Islet precursor cell (in vitro differentiated cells): ENCODE measurements around the gene PKN1.
A peak's percentile ranks its signal among the peaks of the same experiment; 100 is the strongest.
"Not testable (repeated sequence)": the region's sequence is repeated elsewhere in the genome, so short reads cannot be mapped to it uniquely, and the experiment has no call there.

Source experiments
- DNase-seq: peaks from one replicate; pipeline ENCODE4 v3.0.0-alpha.2; 2018

Gene PKN1

DNA sequence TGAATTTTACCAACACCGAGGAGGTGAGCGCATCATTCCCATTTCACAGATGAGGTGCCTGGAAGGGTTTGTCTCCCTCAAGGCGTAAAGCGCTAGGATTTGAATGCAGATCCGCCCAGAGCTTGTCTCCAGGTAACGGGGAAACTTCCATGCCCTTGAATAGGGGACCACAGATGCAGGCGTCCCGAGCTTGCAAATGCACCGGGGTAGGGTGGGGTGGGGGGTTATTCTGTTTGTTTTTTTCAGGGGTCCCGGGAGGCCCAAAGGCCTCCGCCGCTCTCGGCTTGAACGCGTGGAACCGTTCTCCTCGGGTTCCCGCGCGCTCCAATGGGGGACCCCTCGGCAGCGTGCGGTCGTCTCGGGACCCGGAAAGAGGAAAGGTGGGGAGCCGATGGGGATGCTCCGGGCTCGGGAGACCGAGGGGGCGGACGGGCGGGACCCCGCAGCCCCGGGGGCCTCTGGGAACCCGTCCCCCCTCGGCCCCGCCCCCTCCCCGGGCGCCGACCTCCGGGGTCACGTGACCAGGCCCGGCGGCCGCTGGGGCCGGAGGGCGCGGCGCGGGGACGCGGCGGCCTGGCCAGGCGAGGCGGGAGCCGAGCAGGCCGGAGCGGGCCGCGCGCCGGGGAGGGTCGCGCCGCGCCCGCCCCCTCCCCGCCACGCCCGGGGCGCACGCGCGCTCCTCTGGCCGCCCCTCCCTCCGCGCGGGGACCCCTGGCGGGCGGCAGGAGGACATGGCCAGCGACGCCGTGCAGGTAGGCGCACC, at the start of gene PKN1:
Gene PKN1, plus strand, starts transcription at position 516 of the 763 bp plus-strand sequence. Its CDS starts 216 bp downstream, at position 732.
- no peak for DNase-seq

DNA sequence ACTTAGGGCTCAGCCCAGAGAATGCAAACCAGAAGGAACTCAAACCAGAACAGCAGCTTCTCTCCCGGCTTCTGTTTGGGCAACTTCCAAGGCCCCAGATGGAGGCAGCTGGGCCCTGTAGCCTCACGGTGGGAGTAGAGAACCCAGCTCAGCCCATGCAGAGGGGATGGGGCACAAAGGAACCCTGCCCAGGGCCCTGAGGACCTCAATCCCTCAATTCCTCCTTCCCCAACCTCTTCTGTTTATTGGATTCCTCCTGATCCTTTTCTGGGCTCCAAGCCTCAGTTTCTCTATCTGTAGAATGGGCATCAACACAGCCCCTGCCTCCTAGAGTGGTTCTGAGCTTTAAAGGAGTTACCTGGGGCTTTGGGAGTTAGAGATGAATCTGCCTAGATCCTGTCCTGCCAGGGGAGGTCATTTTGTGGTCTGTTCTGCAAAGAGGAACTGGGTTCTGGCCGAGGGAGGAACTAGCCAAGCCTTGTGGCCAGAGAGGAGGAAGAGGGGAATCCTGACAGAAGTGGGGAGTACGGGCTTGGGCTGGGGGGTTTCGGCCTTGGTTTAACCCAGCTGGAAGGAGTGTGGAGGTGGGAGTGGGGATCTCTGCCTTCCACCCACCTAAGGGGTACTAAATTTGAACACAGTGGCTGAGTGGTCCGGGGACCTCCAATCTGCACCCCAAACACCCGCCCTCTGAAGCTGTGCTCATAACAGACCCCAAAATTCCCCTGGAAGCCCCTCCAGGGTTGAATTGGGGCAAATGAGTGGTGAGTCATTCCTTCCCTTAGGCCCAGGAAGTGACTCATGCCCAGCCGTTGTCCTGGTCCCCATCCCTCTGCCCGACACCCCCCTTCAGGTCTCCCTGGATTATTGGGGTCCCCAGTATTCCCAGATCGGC, 49.2 kb upstream of the PKN1 start:
- DNase-seq: peak; percentile 70

DNA sequence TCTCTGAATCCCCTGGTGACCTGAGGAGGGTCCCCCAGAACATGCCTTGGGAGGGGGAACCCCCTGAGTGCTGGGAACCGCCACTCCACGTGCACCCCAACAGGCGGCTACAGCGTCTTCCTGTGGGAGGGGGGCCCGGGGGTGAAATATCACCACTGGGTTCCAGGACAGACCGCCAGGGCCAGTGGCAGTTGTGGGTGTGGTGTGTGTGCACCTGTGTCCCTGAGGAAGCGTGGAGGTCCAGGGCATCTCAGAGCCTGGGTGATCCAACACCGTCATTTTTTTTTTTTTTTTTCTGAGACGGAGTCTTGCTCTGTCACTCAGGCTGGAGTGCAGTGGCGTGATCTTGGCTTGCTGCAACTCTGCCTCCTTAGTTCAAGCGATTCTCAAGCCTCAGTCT, 47.6 kb upstream of the PKN1 start:
- DNase-seq: no peak

DNA sequence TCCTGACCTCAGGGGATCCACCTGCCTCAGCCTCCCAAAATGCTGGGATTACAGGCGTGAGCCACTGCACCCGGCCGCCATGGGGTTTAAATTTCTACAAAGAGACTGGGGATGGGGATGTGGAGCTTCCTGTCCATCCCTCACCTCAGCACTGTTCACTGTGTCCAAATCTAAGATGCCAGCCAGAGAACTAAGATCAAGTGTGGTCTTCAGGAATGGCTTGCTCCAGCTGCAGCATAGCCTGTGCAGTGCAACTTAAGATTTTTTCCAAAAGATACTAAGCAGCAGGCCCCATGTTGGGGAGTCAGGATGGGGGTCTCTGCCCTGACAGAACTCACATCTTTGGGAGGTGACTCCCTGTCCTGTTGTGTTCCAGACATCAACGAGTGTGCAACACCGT, 42.6 kb upstream of the PKN1 start:
- no peak for DNase-seq

DNA sequence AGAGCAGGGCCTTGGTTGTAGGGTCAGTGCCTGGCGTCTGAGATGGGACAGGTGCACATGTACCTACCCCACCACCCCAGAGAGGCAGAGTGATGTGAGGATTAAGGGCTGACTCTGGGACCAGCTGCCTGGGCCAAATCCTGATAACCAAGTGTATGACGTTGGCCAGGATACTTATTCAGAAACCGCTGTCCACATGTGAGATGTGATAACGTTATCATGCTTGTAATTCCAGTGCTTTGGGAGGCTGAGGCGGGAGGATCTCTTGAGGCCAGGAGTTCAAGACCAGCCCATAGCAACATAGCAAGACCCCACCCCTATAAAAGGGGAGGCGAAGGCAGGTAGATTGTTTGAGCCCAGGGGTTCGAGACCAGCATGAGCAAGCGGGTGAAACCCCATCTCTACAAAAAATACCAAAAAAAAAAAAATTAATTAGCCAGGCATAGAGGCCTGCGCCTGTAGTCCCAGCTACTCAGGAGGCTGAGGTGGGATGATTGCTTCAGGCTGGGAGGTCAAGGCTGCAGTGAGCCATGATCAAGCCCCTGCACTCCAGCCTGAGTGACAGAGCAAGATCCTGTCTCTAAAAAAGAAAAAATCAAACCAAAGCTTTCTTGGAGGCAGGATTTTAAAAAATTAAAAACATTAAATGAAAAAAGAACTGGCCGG, 41.8 kb upstream of the PKN1 start:
- DNase-seq: no peak

DNA sequence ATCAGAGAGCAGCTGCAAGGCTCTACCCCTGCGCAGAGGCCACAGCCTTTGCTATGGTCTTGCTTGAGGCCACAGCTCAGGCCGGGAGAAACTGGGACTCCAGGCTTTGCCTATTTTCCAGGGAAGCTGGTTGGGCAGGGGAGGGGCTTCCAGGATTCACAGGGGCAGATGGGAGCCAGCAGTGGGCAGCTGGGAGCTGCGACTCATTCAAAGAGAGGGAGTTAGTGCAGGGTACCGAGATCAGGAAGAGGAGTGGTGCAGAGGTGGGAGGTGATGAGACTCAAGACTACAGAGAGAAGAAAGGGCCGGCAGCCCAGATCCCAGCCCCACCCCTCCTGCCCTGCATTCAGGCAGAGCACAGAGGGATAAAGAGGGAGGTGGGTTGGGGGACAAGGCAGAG, 39.8 kb upstream of the PKN1 start:
- DNase-seq: peak; percentile 75

DNA sequence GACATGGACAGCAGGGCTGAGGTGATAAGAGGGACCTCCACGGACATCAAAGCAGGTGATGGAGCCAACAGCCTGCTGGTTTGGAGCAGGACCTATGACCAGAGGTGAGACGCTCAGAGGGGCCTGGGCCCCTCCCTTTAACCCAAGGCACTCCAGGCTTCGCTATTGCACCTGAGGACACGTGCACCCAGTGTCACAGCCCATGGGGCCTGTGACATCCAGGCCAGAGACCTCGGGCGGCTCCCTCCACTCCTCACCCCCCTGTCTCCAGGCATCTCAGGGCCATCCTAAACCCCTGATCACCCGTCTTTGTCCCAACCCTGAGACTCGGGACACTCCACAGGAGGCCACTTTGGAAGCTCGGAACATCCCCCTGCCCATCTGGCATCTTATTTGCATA, 38.9 kb upstream of the PKN1 start:
- no peak for DNase-seq

DNA sequence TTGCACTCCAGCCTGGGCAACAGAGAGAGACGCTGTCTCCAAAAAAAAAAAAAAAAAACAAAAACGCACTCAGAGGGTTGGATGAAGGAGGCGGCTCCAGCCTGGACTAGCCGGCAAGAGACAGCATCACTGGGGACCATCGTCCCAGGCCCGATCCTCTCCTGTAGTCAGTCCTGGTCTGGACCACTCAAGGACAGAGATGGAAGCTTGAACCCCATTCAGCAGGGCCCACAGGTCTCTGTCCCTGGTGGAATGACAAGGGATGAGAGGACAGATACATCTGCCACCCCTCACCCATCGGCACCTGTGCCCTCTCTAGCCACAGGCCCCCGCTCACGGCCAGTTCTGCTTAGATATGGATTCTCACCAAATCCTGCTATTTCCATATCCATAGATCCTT, 37.8 kb upstream of the PKN1 start:
- DNase-seq: no peak

DNA sequence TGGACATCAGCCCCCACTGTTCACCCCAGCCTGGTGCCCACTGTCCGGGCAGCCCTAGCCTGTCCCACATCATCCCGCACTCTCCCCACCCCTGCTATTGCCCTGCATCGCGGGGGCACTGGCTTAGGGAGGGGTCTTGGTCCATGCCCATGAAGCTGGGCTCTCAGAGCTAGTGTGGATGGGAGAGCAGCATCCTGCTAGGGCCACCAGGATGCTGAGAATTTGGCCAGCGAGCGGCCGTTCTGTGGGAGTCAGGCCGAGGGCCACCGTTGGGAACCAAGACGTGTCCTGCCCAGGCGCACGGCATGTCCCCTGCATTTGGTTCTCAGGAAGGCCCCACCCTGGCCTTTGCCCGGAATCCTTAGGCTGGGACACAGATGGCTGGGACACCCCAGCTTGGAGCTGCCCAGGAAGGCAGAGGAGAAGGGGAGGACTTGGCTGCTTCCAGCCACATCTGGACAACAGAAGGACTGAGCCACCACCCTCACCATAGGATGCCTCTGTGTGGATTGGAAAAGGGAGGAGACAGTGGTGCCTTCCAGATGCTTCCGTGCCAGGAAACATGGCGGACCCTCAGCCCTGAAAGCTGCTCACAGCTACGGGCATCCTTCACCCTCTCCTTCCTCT, 37.3 kb upstream of the PKN1 start:
- no peak for DNase-seq

DNA sequence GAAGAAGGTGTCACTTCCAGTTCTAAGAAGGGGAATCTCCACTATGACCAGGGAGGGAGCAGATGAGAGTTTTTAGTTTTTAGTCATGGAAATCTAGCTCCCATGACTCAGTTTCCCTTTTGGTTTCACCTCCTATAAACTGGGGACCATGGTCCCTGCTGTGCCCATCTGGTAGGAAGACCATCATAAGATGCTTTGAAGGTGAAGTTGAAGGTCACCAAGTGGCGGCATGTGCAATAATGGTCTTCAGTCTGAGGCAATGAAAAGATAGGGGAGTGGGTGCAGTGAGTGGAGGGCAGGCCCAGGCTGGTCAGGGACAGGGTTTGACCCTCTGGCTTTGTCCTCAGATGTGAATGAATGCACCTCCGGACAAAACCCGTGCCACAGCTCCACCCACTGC, 36.4 kb upstream of the PKN1 start:
- not testable (repeated sequence) for DNase-seq

DNA sequence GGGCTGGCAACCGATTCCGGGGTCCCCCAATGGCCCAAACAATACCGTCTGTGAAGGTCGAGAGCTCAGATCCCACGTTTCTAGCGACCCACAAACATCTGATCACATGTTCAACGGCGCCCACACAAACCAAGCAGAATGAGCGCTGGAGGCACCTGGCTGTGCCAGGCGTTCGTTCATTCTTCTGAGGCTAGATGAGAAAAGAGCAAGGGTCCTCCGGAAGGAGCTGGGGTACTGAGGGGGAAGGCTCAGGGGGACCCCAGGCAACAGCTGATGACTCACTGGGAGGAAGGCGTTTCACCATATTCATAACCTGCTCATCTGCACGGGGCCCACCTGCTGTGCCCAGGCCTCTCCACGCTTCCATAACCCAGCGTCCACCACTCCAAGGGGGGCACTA, 35.9 kb upstream of the PKN1 start:
- DNase-seq: not testable (repeated sequence)

DNA sequence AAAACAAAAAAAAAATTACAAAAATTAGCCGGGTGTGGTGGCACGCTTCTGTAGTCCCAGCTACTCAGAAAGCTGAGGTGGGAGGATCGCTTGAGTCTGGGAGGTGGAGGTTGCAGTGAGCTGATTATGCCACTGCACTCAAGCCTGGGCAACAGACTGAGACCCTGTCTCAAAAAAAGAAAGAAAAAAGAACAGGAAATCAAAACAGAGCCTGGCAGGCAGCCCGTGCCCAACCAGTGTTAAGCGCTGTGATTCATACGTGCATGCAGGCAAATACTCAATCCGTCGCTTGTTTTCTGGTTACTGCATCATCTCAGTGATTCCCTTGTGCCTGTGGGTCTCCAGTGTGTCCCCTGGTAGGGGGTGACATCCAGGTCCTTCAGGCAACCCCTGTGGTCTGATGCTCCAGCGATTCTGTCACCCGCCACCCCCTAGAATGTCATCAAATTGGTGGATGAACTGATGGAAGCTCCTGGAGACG, 32.1 kb upstream of the PKN1 start:
- DNase-seq: no peak

DNA sequence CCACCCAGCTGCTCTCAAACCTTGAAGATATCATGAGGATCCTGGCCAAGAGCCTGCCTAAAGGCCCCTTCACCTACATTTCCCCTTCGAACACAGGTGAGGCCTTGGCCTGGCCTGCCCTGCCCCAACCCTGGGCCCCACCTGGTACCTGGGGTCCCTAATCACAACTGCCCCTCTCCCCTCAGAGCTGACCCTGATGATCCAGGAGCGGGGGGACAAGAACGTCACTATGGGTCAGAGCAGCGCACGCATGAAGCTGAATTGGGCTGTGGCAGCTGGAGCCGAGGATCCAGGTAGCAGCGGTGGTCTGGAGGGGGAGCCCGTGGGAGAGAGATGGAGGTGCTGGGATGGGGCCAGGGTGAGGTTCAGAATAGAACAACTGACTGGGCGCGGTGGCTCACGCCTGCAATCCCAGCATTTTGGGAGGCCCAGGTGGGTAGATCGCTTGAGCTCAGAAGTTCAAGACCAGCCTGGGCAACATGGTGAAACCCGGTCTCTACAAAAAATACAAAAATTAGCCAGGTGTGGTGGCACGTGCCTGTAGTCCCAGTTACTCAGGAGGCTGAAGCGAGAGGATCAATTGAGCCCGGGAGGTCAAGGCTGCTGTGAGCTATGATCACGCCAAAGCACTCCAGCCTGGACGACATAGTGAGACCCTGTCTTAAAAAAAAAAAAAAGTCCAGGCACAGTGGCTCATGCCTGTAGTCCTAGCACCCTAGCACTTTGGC, 31.5 kb upstream of the PKN1 start:
- DNase-seq: no peak

DNA sequence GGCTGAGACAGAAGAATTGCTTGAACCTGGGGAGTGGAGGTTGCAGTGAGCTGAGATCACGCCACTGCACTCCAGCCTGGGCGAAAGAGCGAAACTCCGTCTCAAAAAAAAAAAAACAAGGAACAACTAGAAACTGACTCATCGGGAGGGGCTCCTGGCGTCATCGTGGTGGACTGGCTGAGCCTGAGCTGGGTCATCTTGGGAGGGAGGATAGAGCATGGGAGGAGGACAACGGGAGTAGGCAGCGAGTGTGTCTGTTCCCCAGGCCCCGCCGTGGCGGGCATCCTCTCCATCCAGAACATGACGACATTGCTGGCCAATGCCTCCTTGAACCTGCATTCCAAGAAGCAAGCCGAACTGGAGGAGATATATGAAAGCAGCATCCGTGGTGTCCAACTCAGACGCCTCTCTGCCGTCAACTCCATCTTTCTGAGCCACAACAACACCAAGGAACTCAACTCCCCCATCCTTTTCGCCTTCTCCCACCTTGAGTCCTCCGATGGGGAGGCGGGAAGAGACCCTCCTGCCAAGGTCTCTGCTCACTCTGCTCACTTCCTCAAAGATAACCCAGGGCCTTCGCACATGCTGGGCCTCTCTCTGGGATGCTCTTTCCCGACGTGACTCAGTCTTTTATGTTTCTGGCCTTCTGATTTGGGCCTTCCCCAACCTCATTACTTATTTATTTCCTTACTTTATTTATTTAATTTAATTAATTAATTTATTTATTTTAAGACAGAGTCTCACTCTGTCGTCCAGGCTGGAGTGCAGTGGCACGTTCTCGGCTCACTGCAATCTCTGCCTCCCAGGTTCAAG, 30.6 kb upstream of the PKN1 start:
- peak; percentile 76 for DNase-seq

DNA sequence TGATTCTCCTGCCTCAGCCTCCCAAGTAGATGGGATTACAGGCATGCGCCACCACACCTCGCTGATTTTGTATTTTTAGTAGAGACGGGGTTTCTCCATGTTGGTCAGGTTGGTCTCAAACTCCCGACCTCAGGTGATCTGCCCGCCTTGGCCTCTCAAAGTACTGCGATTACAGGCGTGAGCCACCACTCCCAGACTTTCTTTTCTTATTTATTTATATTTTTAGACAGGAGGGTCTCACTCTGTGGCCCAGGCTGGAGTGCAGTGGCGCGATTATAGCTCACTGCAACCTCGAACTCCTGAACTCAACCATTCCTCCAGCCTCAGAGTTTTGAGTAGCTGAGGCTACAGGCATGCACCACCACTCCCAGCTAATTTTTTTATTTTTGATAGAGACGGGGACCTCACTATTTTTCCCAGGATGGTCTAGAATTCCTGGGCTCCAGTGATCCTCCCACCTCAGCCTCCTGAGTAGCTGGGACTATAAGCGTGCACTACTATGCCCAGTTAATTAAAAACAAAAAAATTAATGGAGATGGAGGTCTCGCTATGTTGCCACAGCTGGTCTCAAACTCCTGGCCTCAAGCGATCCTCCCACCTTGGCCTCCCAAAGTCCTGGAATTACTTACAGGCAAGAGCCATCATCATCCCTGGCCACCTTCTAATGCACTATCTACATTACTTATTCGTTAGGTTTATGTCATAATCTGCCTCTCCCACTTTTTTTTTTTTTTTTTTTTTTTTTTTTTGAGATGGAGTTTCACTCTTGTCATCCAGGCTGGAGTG, 29.8 kb upstream of the PKN1 start:
- not testable (repeated sequence) for DNase-seq

DNA sequence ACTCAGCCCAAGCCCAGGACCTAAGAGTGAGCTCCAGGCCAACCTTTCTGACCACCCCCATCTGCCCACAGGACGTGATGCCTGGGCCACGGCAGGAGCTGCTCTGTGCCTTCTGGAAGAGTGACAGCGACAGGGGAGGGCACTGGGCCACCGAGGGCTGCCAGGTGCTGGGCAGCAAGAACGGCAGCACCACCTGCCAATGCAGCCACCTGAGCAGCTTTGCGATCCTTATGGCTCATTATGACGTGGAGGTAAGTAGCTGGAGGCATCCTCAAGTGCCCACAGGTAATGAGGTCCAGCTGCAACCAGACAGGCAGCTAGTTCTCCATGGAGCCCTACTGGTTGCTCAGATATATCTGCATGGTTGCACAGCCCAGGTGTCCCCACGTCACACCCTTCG, 28.8 kb upstream of the PKN1 start:
- DNase-seq: no peak

DNA sequence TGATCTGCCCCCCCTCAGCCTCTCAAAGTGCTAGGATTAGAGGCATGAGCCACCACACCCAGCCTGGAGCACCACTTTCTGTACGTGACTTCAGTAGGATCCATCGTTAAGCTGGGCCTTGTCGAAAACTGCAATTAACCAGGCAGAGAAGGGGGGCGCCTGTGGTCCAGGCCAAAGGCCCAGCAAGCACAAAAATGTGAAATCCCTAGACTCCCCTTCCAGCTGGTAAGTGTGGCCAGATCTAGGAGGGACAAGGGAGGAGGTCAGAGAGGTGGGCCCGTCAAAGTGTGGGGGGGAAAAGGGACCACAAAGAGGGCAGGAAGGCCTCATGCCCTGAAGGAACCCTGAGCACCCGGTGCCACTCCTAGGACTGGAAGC, 27.7 kb upstream of the PKN1 start:
- DNase-seq: no peak

DNA sequence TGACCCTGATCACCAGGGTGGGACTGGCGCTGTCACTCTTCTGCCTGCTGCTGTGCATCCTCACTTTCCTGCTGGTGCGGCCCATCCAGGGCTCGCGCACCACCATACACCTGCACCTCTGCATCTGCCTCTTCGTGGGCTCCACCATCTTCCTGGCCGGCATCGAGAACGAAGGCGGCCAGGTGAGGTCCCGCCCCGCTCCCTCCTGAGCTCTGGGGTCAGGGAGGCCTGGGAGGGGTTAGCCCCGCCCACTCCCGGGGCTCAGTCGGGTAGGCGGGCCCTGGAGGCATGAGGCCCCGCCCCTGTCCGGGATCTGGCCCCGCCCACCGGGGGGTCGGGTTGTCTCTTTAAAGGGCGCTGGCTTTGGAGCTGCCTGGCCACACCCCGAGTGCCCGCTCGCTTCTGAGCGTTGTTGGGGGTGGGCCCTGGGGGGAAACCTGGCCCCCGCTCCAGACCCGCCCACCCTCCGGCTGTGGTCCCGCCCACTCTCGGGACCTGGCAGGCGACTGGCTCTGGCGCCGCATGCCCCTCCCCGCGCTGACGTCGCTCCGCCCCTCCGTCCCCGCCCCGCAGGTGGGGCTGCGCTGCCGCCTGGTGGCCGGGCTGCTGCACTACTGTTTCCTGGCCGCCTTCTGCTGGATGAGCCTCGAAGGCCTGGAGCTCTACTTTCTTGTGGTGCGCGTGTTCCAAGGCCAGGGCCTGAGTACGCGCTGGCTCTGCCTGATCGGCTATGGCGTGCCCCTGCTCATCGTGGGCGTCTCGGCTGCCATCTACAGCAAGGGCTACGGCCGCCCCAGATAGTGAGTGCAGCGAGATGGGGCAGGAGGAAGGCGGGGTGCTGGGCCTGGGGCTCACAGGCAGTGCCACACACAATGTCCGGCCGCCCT, 27.1 kb upstream of the PKN1 start:
- DNase-seq: peak; percentile 99

DNA sequence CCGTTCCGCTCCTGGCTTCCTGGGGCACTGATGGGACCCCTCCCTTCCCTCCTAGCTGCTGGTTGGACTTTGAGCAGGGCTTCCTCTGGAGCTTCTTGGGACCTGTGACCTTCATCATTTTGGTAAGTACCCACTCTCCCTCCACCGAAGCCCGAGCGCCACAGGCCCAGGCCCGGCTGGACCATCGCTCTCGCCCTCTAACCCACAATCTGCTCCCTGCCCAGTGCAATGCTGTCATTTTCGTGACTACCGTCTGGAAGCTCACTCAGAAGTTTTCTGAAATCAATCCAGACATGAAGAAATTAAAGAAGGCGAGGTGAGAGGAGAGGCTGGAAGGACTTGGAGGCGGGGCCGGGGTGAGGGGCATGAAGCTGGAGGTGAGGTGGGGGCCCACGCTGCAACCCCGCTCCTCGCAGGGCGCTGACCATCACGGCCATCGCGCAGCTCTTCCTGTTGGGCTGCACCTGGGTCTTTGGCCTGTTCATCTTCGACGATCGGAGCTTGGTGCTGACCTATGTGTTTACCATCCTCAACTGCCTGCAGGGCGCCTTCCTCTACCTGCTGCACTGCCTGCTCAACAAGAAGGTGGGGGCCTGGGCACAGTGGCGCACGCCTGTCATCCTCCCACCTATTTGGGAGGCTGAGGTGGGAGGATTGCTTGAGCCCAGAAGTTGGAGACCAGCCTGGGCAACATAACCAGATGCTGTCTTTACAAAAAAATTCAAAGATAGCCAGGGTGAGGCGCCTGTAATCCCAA, 26.3 kb upstream of the PKN1 start:
- DNase-seq: no peak
